ENCODE results near the gene HMGA1.
A peak's percentile ranks its signal among the peaks of the same experiment; 100 is the strongest.

Gene HMGA1

GRCh38 chr6:34232901-34233300 is 3.8 kb upstream of the HMGA1 start:
- TF ChIP-seq ZFX (IDR thresholded peaks at IDR 0.05) (no peak), CTCF (conservative IDR thresholded peaks at IDR 0.05) (no peak)
- H3K27ac ChIP-seq: no peak overlapping the region

- TF ChIP-seq ZFX (IDR thresholded peaks at IDR 0.05) (no peak), CTCF (conservative IDR thresholded peaks at IDR 0.05) (no peak)
- no peak overlapping the region for H3K27ac ChIP-seq
Measured at GRCh38 chr6:34233867-34234266, 2.8 kb upstream of the HMGA1 start.

- no peak for TF ChIP-seq ZFX (IDR thresholded peaks at IDR 0.05)
- TF ChIP-seq CTCF (conservative IDR thresholded peaks at IDR 0.05): no peak
- H3K27ac ChIP-seq: no peak overlapping the region
Measured at GRCh38 chr6:34234667-34235306, 1.9 kb upstream of the HMGA1 start.

- TF ChIP-seq ZFX (IDR thresholded peaks at IDR 0.05) (no peak), CTCF (conservative IDR thresholded peaks at IDR 0.05) (no peak)
- no peak overlapping the region; the same call in 1 of the 2 replicates for H3K27ac ChIP-seq
Measured at GRCh38 chr6:34235307-34236130, 1.2 kb upstream of the HMGA1 start.

- H3K27ac ChIP-seq: peak overlapping the region; percentile 97
- TF ChIP-seq CTCF (conservative IDR thresholded peaks at IDR 0.05) (no peak), ZFX (IDR thresholded peaks at IDR 0.05) (no peak)
Measured at GRCh38 chr6:34236131-34236442, 586 bp upstream of the HMGA1 start.

- peak overlapping the region; percentile 97 for H3K27ac ChIP-seq
- TF ChIP-seq ZFX (IDR thresholded peaks at IDR 0.05): no peak
- TF ChIP-seq CTCF (conservative IDR thresholded peaks at IDR 0.05): no peak
Measured at GRCh38 chr6:34237316-34237721, 646 bp downstream of the HMGA1 start.

Measured in C4-2B (cell line).